Measurements from ENCODE around the gene KCNQ1. TPM values are rescaled to one million over a fixed set of nuclear protein-coding genes. Genes with fewer than 3 reads are reported as not detected.

KCNQ1 gene
- total and polyA plus RNA-seq, 9 of the 15 experiments (the other 6 are each of a cell fraction or from before 2014, with no cell fraction given), result 0.44 TPM; not detected in 8

DNA sequence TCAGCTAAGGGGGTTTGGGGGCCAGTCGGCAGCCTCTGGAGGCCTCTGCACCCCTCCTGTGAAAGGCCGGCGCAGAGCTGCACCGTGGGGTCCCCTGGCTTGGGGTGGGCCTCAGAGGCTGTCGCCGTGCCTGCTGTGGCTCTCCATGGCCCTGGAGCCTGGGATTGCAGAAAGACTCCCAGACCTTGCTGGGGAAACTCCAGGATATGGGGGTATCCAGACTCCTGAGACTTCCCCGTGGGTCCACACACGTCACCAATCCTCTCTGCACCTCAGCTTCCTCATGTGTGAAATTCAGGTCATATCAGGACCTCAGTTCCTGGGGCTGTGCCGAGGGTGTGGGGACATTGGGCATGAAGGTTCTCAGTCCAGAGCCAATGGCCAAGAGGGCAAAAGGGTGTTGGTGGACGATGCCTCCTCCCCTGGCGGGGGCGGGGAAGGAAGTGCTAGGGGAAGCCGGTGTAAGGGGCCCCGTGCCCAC, 97.1 kb downstream of the KCNQ1 start (continued):
- no peak for TF ChIP-seq IRF2 (CRISPR knock-in tag; IDR thresholded peaks at IDR 0.05)
- no peak for TF ChIP-seq DMBX1 (CRISPR knock-in tag; IDR thresholded peaks at IDR 0.05; ENCODE audit: borderline replicate concordance)
- TF ChIP-seq TSC22D4 (tag; IDR thresholded peaks at IDR 0.05), result no peak

DNA sequence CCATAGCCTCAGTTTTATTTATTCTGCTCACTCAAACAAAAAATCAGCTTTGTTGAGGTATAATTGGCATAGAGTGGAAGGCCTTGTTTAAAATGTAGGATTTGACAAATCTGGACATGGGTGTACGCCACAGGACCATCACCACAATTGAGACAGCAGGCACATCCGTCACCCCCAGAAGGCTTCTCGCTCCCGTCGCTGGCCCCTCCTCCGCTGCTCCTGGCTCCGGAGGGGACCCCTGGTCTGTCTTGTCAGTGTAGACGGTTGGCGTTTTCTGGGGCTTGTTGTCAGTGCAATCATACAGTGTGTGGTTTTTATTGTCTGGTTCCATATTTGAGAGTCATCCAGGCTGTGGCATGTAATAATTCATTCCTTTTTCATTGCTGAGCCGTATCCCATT, 97.6 kb downstream of the KCNQ1 start:
- ATAC-seq (no peak), FAIRE-seq (no peak), DNase-seq (ENCODE audit: extremely low read depth in 1 of 4, low spot score in 3 of 4) (no peak)
- TF ChIP-seq ZNF311 (CRISPR knock-in tag; IDR thresholded peaks at IDR 0.05) (no peak), ZNF232 (CRISPR knock-in tag; IDR thresholded peaks at IDR 0.05) (no peak), ZBTB17 (CRISPR knock-in tag; IDR thresholded peaks at IDR 0.05) (no peak), SAFB (IDR thresholded peaks at IDR 0.05; ENCODE audit: borderline replicate concordance, low read depth, low read length) (no peak), ZNF134 (CRISPR knock-in tag; conservative IDR thresholded peaks at IDR 0.05) (no peak), ZBTB1 (CRISPR knock-in tag; IDR thresholded peaks at IDR 0.05; ENCODE audit: borderline replicate concordance, low read depth) (no peak), ZNF165 (CRISPR knock-in tag; IDR thresholded peaks at IDR 0.05; ENCODE audit: borderline replicate concordance) (no peak)
- TF ChIP-seq, protein P1, sequence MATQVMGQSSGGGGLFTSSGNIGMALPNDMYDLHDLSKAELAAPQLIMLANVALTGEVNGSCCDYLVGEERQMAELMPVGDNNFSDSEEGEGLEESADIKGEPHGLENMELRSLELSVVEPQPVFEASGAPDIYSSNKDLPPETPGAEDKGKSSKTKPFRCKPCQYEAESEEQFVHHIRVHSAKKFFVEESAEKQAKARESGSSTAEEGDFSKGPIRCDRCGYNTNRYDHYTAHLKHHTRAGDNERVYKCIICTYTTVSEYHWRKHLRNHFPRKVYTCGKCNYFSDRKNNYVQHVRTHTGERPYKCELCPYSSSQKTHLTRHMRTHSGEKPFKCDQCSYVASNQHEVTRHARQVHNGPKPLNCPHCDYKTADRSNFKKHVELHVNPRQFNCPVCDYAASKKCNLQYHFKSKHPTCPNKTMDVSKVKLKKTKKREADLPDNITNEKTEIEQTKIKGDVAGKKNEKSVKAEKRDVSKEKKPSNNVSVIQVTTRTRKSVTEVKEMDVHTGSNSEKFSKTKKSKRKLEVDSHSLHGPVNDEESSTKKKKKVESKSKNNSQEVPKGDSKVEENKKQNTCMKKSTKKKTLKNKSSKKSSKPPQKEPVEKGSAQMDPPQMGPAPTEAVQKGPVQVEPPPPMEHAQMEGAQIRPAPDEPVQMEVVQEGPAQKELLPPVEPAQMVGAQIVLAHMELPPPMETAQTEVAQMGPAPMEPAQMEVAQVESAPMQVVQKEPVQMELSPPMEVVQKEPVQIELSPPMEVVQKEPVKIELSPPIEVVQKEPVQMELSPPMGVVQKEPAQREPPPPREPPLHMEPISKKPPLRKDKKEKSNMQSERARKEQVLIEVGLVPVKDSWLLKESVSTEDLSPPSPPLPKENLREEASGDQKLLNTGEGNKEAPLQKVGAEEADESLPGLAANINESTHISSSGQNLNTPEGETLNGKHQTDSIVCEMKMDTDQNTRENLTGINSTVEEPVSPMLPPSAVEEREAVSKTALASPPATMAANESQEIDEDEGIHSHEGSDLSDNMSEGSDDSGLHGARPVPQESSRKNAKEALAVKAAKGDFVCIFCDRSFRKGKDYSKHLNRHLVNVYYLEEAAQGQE (IDR thresholded peaks at IDR 0.05; ENCODE audit: borderline replicate concordance), result no peak
- TF ChIP-seq, protein P1 (CRISPR knock-in tag; IDR thresholded peaks at IDR 0.05; ENCODE audit: low read depth), result no peak
- H3K27me3 ChIP-seq (ENCODE audit: control insufficient read depth in 2 of 2, insufficient read depth in 2 of 2, low read length in 2 of 2), result peaks cover 11 to 44% of the 10 kb centered on the region in 2 experiments; a peak in 4 of 5 replicates
- BruUV-seq (replicated peaks), result no TSS peak
- no peaks in the 10 kb centered on the region for H4K20me1 ChIP-seq (replicated peaks; ENCODE audit: control insufficient read depth, insufficient read depth, low read length)
- ChIA-PET POLR2A (no interaction called here), CTCF (ENCODE audit: low intra/inter-chr PET ratio) (interaction anchor here (0.6 kb wide), 1 partner anchor 372 kb away, joined by 3 read pairs; no protein-coding TSS in a partner anchor)
- H3K4me1 ChIP-seq (replicated peaks in 1 of 2; ENCODE audit: control insufficient read depth in 2 of 2, insufficient read depth in 2 of 2, low read length in 2 of 2), result peaks cover 0 to 18% of the 10 kb centered on the region in 2 experiments; a peak in 2 of 5 replicates
- no peak overlapping the region for H2AFZ ChIP-seq (ENCODE audit: low read depth, low read length)
- H3K4me3 ChIP-seq, result no peak overlapping the region
- no peak overlapping the region for H3K27ac ChIP-seq (ENCODE audit: extremely low read depth, low read depth, low read length)
- no peaks in the 10 kb centered on the region for H3K79me2 ChIP-seq (ENCODE audit: control insufficient read depth, insufficient read depth, low read length)
- intact Hi-C loops (cut with micrococcal nuclease) (no loop called here), in situ Hi-C loops (cut with MboI) (no loop called here)
- 21% methylated on average over 10 of the region's 10 CpGs for WGBS (ENCODE audit: insufficient coverage, low coverage, missing lambda C conversion rate)
- H3K9ac ChIP-seq (ENCODE audit: insufficient read depth in 1 of 2, low read depth in 2 of 2, low read length in 2 of 2), result no peak overlapping the region
- no peaks in the 10 kb centered on the region for H3K9me1 ChIP-seq (ENCODE audit: control insufficient read depth, insufficient read depth, low read length)
- no peaks in the 10 kb centered on the region for H3K36me3 ChIP-seq (ENCODE audit: control insufficient read depth, insufficient read depth, low read length)
- H3K4me2 ChIP-seq (ENCODE audit: insufficient read depth, low read length), result no peak overlapping the region
- H3K9me3 ChIP-seq (replicated peaks; ENCODE audit: control insufficient read depth, insufficient read depth, low read depth, low read length), result 0 out of 2 replicates have a peak, but pooled peaks cover 2% of the 10 kb centered on the region
